ENCODE data around the gene AMOTL2. TPM values are rescaled to one million over a fixed set of nuclear protein-coding genes. Genes with fewer than 3 reads are reported as not detected.

AMOTL2 gene
- total RNA-seq: 112 and 300 TPM in 2 replicates

GRCh38 chr3:134374105-134374790 is at the start of gene AMOTL2:
Gene AMOTL2 (minus strand): TSS chr3:134374447. CDS start chr3:134371433, 3,014 bp downstream.

Small RNA genes lying within 50 kb of the gene (small RNA-seq; reads per million reads assigned to genes)
- gene HMGN1P9: not detected
- gene MIR6827: 0.09 reads per million

Other genes with a start within 250 kb of the AMOTL2 start
- 71.1 and 74.6 TPM in 2 replicates for gene RYK, start 123.6 kb downstream of the AMOTL2 start, total RNA-seq
- gene ANAPC13, start 111.5 kb upstream of the AMOTL2 start, total RNA-seq: 62.9 and 67.5 TPM in 2 replicates
- 7.9 and 10.6 TPM in 2 replicates for gene CEP63, start 111.6 kb upstream of the AMOTL2 start, total RNA-seq